Left lung (tissue), 10 donors: Measurements from ENCODE around the gene CD226. TPM values are rescaled to one million over a fixed set of nuclear protein-coding genes. Genes with fewer than 3 reads are reported as not detected.
"Not testable (repeated sequence)": the region's sequence is repeated elsewhere in the genome, so short reads cannot be mapped to it uniquely, and the experiment has no call there.

Experiments used
- ATAC-seq: fragments of 200-7000 bp; cut with Tn5 transposase; one replicate; pipeline ENCODE4 v1.9.1; 2020; ENCODE audit warnings: moderate library complexity
- DNase-seq, 4 donors: peaks; one replicate each; pipeline ENCODE4 v3.0.0-alpha.2; 2013 to 2020
- H3K27ac ChIP-seq, 2 donors: fragments of 200-600 bp; sonication (generic) in 1 of 2; one replicate each; pipeline versions ENCODE4 v1.5.0 to v1.8.0; 2020 to 2021
- H3K27me3 ChIP-seq, 2 donors: fragments of 200-600 bp; sonication (generic) in 1 of 2; one replicate each; pipeline versions ENCODE4 v1.5.0 to v1.8.0; 2020 to 2021
- H3K36me3 ChIP-seq, 2 donors: fragments of 200-600 bp; sonication (generic) in 1 of 2; one replicate each; pipeline versions ENCODE4 v1.5.0 to v1.8.0; 2020 to 2021
- H3K4me1 ChIP-seq, 2 donors: fragments of 200-600 bp; one replicate each; pipeline ENCODE4 v1.8.0; 2021
- H3K4me3 ChIP-seq, 2 donors: fragments of 200-600 bp; sonication (generic) in 1 of 2; one replicate each; pipeline versions ENCODE4 v1.5.0 to v1.8.0; 2020 to 2021; ENCODE audit warnings: mild to moderate bottlenecking in 1 of 2
- H3K9me3 ChIP-seq, 2 donors: fragments of 200-600 bp; sonication (generic) in 1 of 2; one replicate each; pipeline versions ENCODE4 v1.5.0 to v1.8.0; 2020 to 2021
- CTCF ChIP-seq, 2 donors: fragments of 200-600 bp; sonication (generic) in 1 of 2; IDR thresholded peaks; one replicate each; pipeline versions ENCODE4 v1.5.0 to v1.8.0; 2021; ENCODE audit warnings: antibody characterized with exemption in 2 of 2
- intact Hi-C, 2 donors: fragments of 100-400 bp; cut with DNase I; formaldehyde crosslinking; loops; one replicate each; pipeline versions ENCODE4 v1.11.2 to v1.14.2; 2022
- polyA plus RNA-seq, 6 donors: library from polyadenylated mRNA; unstranded; fragments of 120-200 nt; gene quantifications; one replicate each; pipeline ENCODE4 v1.2.1, GENCODE V29; 2013; ENCODE audit not compliant: insufficient read length in 6 of 6
- total RNA-seq, 2 donors: library from RNA; stranded (reverse); fragmentation: NEBNext Ultra II Directional; extraction: Animal tissue kit (Norgen Biotek cat#: 25700); gene quantifications; one replicate each; pipeline ENCODE4 v1.2.1, GENCODE V29; 2021
- donor health status: DM: no; HTN: yes; CAD: no.
- donor health status: DM: no; HTN: no; CAD: no.

CD226 gene
- total and polyA plus RNA-seq, 8 donors, result 2.2 to 5.6 (median 2.9) TPM

- no peaks in the 10 kb centered on the region for H3K27me3 ChIP-seq
- H3K36me3 ChIP-seq, result no peaks in the 10 kb centered on the region
- no peak for TF ChIP-seq CTCF (IDR thresholded peaks at IDR 0.05)
- DNase-seq (no peak), ATAC-seq (no peak)
- H3K9me3 ChIP-seq, result no peaks in the 10 kb centered on the region
- H3K4me1 ChIP-seq, result no peaks in the 10 kb centered on the region
- intact Hi-C loops, result no loop called here
- H3K27ac ChIP-seq, result no peak overlapping the region
- no peak overlapping the region for H3K4me3 ChIP-seq
Observed at GRCh38 chr18:69838620-69839411, 108.9 kb downstream of the CD226 start.

- ATAC-seq, result no peak
- intact Hi-C loops, result no loop called here
- Histone ChIP-seq H3K4me1 (no peaks in the 10 kb centered on the region), H3K36me3 (no peaks in the 10 kb centered on the region), H3K9me3 (no peaks in the 10 kb centered on the region), H3K27me3 (no peaks in the 10 kb centered on the region), H3K27ac (no peak overlapping the region), H3K4me3 (no peak overlapping the region)
- TF ChIP-seq CTCF (IDR thresholded peaks at IDR 0.05), result no peak
- DNase-seq, result no peak
Observed at GRCh38 chr18:69838003-69838402, 109.7 kb downstream of the CD226 start.

- H3K4me1 ChIP-seq, H3K27ac ChIP-seq, H3K4me3 ChIP-seq, H3K27me3 ChIP-seq, ATAC-seq, H3K36me3 ChIP-seq, H3K9me3 ChIP-seq, intact Hi-C loops: not testable (repeated sequence)
- peak in 1 of 4 donors; percentile 26 for DNase-seq
Observed at GRCh38 chr18:69834980-69835379, 112.7 kb downstream of the CD226 start.

- no peak overlapping the region for H3K4me3 ChIP-seq
- intact Hi-C loops, result no loop called here
- H3K27ac ChIP-seq, result no peak overlapping the region
- no peaks in the 10 kb centered on the region for H3K9me3 ChIP-seq
- no peaks in the 10 kb centered on the region for H3K36me3 ChIP-seq
- H3K4me1 ChIP-seq, result no peaks in the 10 kb centered on the region
- DNase-seq, result no peak
- no peak for TF ChIP-seq CTCF (IDR thresholded peaks at IDR 0.05)
- H3K27me3 ChIP-seq, result no peaks in the 10 kb centered on the region
- no peak for ATAC-seq
Observed at GRCh38 chr18:69830189-69830588, 117.5 kb downstream of the CD226 start.

GRCh38 chr18:69820538-69820937 is 127.1 kb downstream of the CD226 start:
- H3K4me1 ChIP-seq, result no peaks in the 10 kb centered on the region
- H3K36me3 ChIP-seq, result no peaks in the 10 kb centered on the region
- no peak overlapping the region for H3K27ac ChIP-seq
- H3K9me3 ChIP-seq, result peaks cover 0 to 5% of the 10 kb centered on the region in 2 donors
- no peak for ATAC-seq
- H3K4me3 ChIP-seq, result no peak overlapping the region
- intact Hi-C loops, result no loop called here
- no peak for DNase-seq
- no peaks in the 10 kb centered on the region for H3K27me3 ChIP-seq
- no peak for TF ChIP-seq CTCF (IDR thresholded peaks at IDR 0.05)

- ATAC-seq (no peak), DNase-seq (no peak)
- H3K36me3 ChIP-seq, result no peaks in the 10 kb centered on the region
- H3K4me1 ChIP-seq, result no peaks in the 10 kb centered on the region
- no peak for TF ChIP-seq CTCF (IDR thresholded peaks at IDR 0.05)
- no peak overlapping the region for H3K4me3 ChIP-seq
- no peak overlapping the region for H3K27ac ChIP-seq
- intact Hi-C loops, result no loop called here
- H3K9me3 ChIP-seq, result peaks cover 0 to 5% of the 10 kb centered on the region in 2 donors
- no peaks in the 10 kb centered on the region for H3K27me3 ChIP-seq
Observed at GRCh38 chr18:69819460-69819859, 128.2 kb downstream of the CD226 start.
